ENCODE data around the gene P2RX4. TPM values are rescaled to one million over a fixed set of nuclear protein-coding genes. Genes with fewer than 3 reads are reported as not detected.

P2RX4 gene
- total and polyA plus RNA-seq, 2 of the 4 experiments (the other 2 are of a cell fraction): 9.5 to 12.6 TPM

DNA sequence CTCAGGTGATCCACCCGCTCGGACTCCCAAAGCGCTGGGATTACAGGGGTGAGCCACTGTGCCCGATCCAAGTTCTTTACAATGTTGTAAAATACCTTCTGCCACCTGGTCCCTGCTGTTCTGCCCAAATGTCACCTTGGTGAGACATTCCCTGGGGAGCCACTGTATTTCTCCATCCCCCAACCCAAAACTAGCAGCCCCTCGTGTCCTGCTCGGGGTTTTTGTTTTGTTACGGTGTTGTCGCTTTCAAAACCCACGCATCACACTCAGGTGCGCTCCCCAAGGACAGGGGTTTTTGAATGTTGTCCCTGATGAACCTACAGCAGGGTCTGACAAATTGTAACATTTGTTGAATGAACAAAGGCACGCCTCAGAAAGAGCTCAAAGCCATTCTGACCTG is 49.1 kb downstream of the P2RX4 start:
- H2BK120ac ChIP-seq (ENCODE audit: low read depth, low read length): no peak overlapping the region
- H3K36me3 ChIP-seq (ENCODE audit: control insufficient read depth, insufficient read depth, low read length): peaks cover 48% of the 10 kb centered on the region
- no peak overlapping the region for H2BK15ac ChIP-seq (ENCODE audit: low read depth, low read length)
- intact Hi-C loops (cut with micrococcal nuclease): no loop called here
- no peak overlapping the region for H3K4me2 ChIP-seq (ENCODE audit: low read depth, low read length)
- no peaks in the 10 kb centered on the region for H3K79me1 ChIP-seq (ENCODE audit: low read depth in 1 of 2, low read length in 2 of 2)
- BruUV-seq (replicated peaks): no TSS peak
- no peak overlapping the region for H3K18ac ChIP-seq (ENCODE audit: low read depth, low read length)
- no peaks in the 10 kb centered on the region for H3K27me3 ChIP-seq (ENCODE audit: control insufficient read depth, insufficient read depth, low read length)
- H3K4me1 ChIP-seq (ENCODE audit: control insufficient read depth, insufficient read depth, low read length): no peaks in the 10 kb centered on the region
- in situ Hi-C loops (cut with MboI; ENCODE audit: low sequenced_read_pairs): no loop called here
- no peak overlapping the region for H4K8ac ChIP-seq (ENCODE audit: low read depth in 2 of 2, low read length in 2 of 2)
- no peaks in the 10 kb centered on the region for H3K9me3 ChIP-seq (ENCODE audit: control insufficient read depth, insufficient read depth, low read length)
- no peak overlapping the region for H3K56ac ChIP-seq (ENCODE audit: extremely low read depth, insufficient read depth, low read length)
- no peak for DNase-seq
- TF ChIP-seq, protein P1, sequence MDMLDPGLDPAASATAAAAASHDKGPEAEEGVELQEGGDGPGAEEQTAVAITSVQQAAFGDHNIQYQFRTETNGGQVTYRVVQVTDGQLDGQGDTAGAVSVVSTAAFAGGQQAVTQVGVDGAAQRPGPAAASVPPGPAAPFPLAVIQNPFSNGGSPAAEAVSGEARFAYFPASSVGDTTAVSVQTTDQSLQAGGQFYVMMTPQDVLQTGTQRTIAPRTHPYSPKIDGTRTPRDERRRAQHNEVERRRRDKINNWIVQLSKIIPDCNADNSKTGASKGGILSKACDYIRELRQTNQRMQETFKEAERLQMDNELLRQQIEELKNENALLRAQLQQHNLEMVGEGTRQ (IDR thresholded peaks at IDR 0.05; ENCODE audit: low read depth, low read length): no peak
- TF ChIP-seq NFE2L2 (IDR thresholded peaks at IDR 0.05; ENCODE audit: low read depth, low read length): no peak
- TF ChIP-seq POLR2A (IDR thresholded peaks at IDR 0.05; ENCODE audit: low read depth, low read length): no peak
- no peak for TF ChIP-seq CEBPB (IDR thresholded peaks at IDR 0.05; ENCODE audit: low read depth, low read length)
- TF ChIP-seq, protein P2, sequence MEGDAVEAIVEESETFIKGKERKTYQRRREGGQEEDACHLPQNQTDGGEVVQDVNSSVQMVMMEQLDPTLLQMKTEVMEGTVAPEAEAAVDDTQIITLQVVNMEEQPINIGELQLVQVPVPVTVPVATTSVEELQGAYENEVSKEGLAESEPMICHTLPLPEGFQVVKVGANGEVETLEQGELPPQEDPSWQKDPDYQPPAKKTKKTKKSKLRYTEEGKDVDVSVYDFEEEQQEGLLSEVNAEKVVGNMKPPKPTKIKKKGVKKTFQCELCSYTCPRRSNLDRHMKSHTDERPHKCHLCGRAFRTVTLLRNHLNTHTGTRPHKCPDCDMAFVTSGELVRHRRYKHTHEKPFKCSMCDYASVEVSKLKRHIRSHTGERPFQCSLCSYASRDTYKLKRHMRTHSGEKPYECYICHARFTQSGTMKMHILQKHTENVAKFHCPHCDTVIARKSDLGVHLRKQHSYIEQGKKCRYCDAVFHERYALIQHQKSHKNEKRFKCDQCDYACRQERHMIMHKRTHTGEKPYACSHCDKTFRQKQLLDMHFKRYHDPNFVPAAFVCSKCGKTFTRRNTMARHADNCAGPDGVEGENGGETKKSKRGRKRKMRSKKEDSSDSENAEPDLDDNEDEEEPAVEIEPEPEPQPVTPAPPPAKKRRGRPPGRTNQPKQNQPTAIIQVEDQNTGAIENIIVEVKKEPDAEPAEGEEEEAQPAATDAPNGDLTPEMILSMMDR (conservative IDR thresholded peaks at IDR 0.05; ENCODE audit: low read depth, low read length): no peak
- no peak for TF ChIP-seq MXI1 (IDR thresholded peaks at IDR 0.05; ENCODE audit: borderline replicate concordance, low read depth, low read length)
- TF ChIP-seq FOS (IDR thresholded peaks at IDR 0.05; ENCODE audit: low read depth, low read length): no peak
- no peak for TF ChIP-seq CHD1 (IDR thresholded peaks at IDR 0.05; ENCODE audit: low read depth, low read length)
- no peak for TF ChIP-seq RFX5 (IDR thresholded peaks at IDR 0.05; ENCODE audit: low read depth, low read length)
- 83% methylated on average over 1 of the region's 11 CpGs; no CpG with 5 or more reads in 1 of the 2 experiments for WGBS, 2 experiments (ENCODE audit: extremely low coverage in 2 of 2, insufficient read length in 1 of 2)
- H3K9ac ChIP-seq (ENCODE audit: low read depth, low read length): no peak overlapping the region
- H2AFZ ChIP-seq (replicated peaks; ENCODE audit: low read length, poor library complexity): no peak overlapping the region
- ATAC-seq (ENCODE audit: low read depth): no peak
- peaks cover 6% of the 10 kb centered on the region; the same call in 1 of the 2 replicates for H3K9me1 ChIP-seq (ENCODE audit: insufficient read depth, low read length)
- H4K5ac ChIP-seq (ENCODE audit: low read depth, low read length): no peak overlapping the region
- H4K20me1 ChIP-seq (ENCODE audit: insufficient read depth, low read length): no peaks in the 10 kb centered on the region
- H3K14ac ChIP-seq (replicated peaks; ENCODE audit: low read depth, low read length): no peak overlapping the region
- no peak overlapping the region for H3K4ac ChIP-seq (ENCODE audit: low read depth, low read length)
- H2AK9ac ChIP-seq (replicated peaks; ENCODE audit: low read depth, low read length, poor library complexity): no peak overlapping the region
- ChIA-PET POLR2A (ENCODE audit: unreplicated experiment) (no interaction called here), CTCF (no interaction called here)
- H2BK20ac ChIP-seq (ENCODE audit: low read depth, low read length): no peak overlapping the region
- H3K23ac ChIP-seq (ENCODE audit: low read depth, low read length): no peak overlapping the region
- H3K4me3 ChIP-seq (ENCODE audit: insufficient read depth, low read depth, low read length): no peak overlapping the region
- H2BK5ac ChIP-seq (ENCODE audit: low read depth, low read length, poor library complexity, severe bottlenecking): no peak overlapping the region
- dilution Hi-C loops (cut with HindIII; ENCODE audit: low sequenced_read_pairs, unreplicated experiment): no loop called here
- H2AK5ac ChIP-seq (ENCODE audit: low read depth, low read length): no peak overlapping the region
- no peak overlapping the region for H3K27ac ChIP-seq (ENCODE audit: insufficient read depth, low read length)
- H4K91ac ChIP-seq (ENCODE audit: insufficient read depth, low read depth, low read length): no peak overlapping the region
